ENCODE results near the gene DDX25. TPM values are rescaled to one million over a fixed set of nuclear protein-coding genes. Genes with fewer than 3 reads are reported as not detected.
"Not testable (repeated sequence)": the region's sequence is repeated elsewhere in the genome, so short reads cannot be mapped to it uniquely, and the experiment has no call there.

Gene DDX25
- 1 to 10 TPM; 3.3 to 8.4 TPM for total RNA-seq
- polyA plus RNA-seq (2013, experiment 1 of 2) = 3.6 TPM
- polyA plus RNA-seq (2013, experiment 2 of 2) = 2.8 TPM
- long read RNA-seq, experiment 1, full-length matches to known transcripts = 2 of 4 reads
- long read RNA-seq, experiment 1, partial matches to known transcripts = 1 of 4 reads
- long read RNA-seq, experiment 1, other reads (novel, unspliced or antisense) = 1 of 4 reads
- long read RNA-seq, experiment 2, full-length matches to known transcripts = 12 of 15 reads
- long read RNA-seq, experiment 2, partial matches to known transcripts = 1 of 15 reads
- long read RNA-seq, experiment 2, other reads (novel, unspliced or antisense) = 2 of 15 reads
- long read RNA-seq, experiment 3, full-length matches to known transcripts = 12 of 14 reads
- long read RNA-seq, experiment 3, partial matches to known transcripts = 1 of 14 reads
- long read RNA-seq, experiment 3, other reads (novel, unspliced or antisense) = 1 of 14 reads
- long read RNA-seq, experiment 4, full-length matches to known transcripts = 23 of 29 reads
- long read RNA-seq, experiment 4, partial matches to known transcripts = 3 of 29 reads
- long read RNA-seq, experiment 4, other reads (novel, unspliced or antisense) = 3 of 29 reads

DNA sequence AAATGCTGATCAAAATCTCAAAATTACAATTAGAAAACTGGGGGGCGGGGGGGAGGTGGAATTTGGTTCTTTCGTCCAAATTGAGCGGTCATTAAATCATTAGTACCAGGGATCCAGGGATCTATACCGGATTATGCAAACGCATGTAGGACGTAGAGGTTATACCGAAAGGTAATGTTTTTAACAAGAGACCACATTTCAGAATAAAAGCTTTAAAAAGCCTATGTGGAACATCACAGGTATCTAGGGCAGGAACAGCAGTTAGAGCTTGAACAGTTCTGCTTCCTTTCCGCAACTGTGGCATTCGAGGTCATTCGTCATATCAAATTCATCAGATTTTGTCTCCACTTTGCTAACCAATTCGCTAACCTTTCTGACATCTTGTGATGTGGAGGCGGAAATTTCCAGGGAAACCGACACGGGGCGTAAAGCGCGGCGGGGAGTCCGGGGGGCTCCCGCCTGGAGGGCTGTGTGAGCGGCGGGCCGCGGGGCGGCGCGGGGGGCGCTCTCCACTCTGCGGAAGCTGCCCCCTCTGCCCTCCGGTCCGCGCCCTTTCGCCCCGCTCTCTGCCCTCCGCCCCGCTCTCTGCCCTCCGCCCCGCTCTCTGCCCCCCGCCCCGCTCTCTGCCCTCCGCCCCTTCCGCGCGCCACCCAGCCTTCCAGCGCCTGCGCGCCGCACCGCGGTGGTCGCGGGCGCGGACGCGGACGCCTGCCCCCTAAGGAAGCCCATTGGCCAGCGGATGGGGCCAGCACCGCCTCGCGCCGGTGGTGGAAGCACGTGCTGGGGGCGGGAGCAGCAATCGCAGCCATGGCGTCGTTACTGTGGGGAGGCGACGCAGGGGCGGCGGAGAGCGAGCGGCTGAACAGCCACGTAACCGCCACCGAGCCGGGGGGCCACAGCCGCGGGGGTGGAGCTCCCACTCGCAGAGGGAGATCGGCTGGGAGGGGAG is at the start of gene DDX25:
DDX25 (plus strand) TSS at position 798 of the 949 bp plus-strand sequence; CDS start at position 808, 10 bp downstream.
- Histone ChIP-seq H3K9ac (ENCODE audit: extremely low read depth, low read length, poor library complexity, severe bottlenecking) (no peak within 1 kb of the TSS), H3K36me3 (ENCODE audit: control insufficient read depth, insufficient read depth, low read length) (peaks cover 18% of the 10 kb centered on the region), H3K4me1 (ENCODE audit: control insufficient read depth, insufficient read depth, low read length) (no peaks in the 10 kb centered on the region), H3K27me3 (ENCODE audit: control insufficient read depth, insufficient read depth, low read length, poor library complexity, severe bottlenecking) (peaks cover 25% of the 10 kb centered on the region), H3K27ac (ENCODE audit: low read depth, low read length) (no peak within 1 kb of the TSS), H3K9me3 (ENCODE audit: control insufficient read depth, low read length) (no peaks in the 10 kb centered on the region), H3K4me3 (ENCODE audit: low read length) (peak within 1 kb of the TSS; percentile 100)
- Mint-ChIP-seq H3K4me1 (peaks cover 5% of the 10 kb centered on the region), H3K36me3 (ENCODE audit: low read depth) (peaks cover 17% of the 10 kb centered on the region), H3K9me3 (peaks cover 5% of the 10 kb centered on the region), H3K4me3 (peak within 1 kb of the TSS; percentile 94), H3K27ac (peak within 1 kb of the TSS; percentile 87), H3K27me3 (ENCODE audit: insufficient read depth) (peaks cover 37% of the 10 kb centered on the region)
- 4 to 9% methylated on average over 44 to 81 of the region's 81 CpGs for WGBS, 2 experiments (ENCODE audit: insufficient coverage in 1 of 2, insufficient read length in 1 of 2)
- TF ChIP-seq, protein P1, sequence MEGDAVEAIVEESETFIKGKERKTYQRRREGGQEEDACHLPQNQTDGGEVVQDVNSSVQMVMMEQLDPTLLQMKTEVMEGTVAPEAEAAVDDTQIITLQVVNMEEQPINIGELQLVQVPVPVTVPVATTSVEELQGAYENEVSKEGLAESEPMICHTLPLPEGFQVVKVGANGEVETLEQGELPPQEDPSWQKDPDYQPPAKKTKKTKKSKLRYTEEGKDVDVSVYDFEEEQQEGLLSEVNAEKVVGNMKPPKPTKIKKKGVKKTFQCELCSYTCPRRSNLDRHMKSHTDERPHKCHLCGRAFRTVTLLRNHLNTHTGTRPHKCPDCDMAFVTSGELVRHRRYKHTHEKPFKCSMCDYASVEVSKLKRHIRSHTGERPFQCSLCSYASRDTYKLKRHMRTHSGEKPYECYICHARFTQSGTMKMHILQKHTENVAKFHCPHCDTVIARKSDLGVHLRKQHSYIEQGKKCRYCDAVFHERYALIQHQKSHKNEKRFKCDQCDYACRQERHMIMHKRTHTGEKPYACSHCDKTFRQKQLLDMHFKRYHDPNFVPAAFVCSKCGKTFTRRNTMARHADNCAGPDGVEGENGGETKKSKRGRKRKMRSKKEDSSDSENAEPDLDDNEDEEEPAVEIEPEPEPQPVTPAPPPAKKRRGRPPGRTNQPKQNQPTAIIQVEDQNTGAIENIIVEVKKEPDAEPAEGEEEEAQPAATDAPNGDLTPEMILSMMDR (conservative IDR thresholded peaks at IDR 0.05) = no peak
- peak; percentile 89 for DNase-seq

DNA sequence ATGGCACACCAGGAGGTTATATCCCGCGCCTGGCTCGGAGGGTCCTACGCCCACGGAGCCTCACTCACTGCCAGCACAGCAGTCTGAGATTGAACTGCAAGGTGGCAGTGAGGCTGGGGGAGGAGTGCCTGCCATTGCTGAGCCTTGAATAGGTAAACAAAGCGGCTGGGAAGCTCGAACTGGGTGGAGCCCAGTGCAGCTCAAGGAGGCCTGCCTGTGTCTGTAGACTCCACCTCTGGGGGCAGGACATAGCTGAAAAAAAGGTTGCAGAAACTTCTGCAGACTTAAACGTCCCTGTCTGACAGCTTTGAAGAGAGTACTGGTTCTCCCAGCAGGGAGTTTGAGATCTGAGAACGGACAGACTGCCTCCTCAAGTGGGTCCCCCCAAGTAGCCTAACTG is 46.6 kb upstream of the DDX25 start:
- not testable (repeated sequence) for H3K27me3 Mint-ChIP-seq (ENCODE audit: insufficient read depth); H3K4me3 Mint-ChIP-seq

DNA sequence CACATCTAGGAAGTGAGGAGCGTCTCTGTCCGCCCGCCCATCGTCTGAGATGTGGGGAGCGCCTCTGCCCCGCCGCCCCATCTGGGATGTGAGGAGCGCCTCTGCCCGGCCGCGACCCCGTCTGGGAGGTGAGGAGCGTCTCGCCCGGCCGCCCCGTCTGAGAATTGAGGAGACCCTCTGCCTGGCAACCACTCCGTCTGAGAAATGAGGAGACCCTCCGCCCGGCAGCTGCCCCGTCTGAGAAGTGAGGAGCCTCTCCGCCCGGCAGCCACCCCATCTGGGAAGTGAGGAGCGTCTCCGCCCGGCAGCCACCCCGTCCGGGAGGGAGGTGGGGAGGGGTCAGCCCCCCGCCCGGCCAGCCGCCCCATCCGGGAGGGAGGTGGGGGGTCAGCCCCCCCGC is 41.5 kb upstream of the DDX25 start:
- H3K9ac ChIP-seq (ENCODE audit: extremely low read depth, low read length, poor library complexity, severe bottlenecking); DNase-seq; H3K4me3 Mint-ChIP-seq; H3K36me3 ChIP-seq (ENCODE audit: control insufficient read depth, insufficient read depth, low read length); H3K27ac ChIP-seq (ENCODE audit: low read depth, low read length); H3K36me3 Mint-ChIP-seq (ENCODE audit: low read depth); H3K9me3 ChIP-seq (ENCODE audit: control insufficient read depth, low read length); H3K27me3 Mint-ChIP-seq (ENCODE audit: insufficient read depth); H3K27me3 ChIP-seq (ENCODE audit: control insufficient read depth, insufficient read depth, low read length, poor library complexity, severe bottlenecking); H3K27ac Mint-ChIP-seq; H3K4me1 ChIP-seq (ENCODE audit: control insufficient read depth, insufficient read depth, low read length); H3K4me3 ChIP-seq (ENCODE audit: low read length); H3K4me1 Mint-ChIP-seq: not testable (repeated sequence)
- 94% methylated on average over 18 of the region's 33 CpGs; no CpG with 5 or more reads in 1 of the 2 experiments for WGBS, 2 experiments (ENCODE audit: insufficient coverage in 1 of 2, insufficient read length in 1 of 2)
- H3K9me3 Mint-ChIP-seq = peaks cover 50% of the 10 kb centered on the region

More for the DNA sequence above, 46.6 kb upstream of the DDX25 start:
- WGBS, 2 experiments (ENCODE audit: insufficient coverage in 1 of 2, insufficient read length in 1 of 2) = 79 to 82% methylated on average over 6 to 9 of the region's 9 CpGs
- H3K36me3 Mint-ChIP-seq (ENCODE audit: low read depth); DNase-seq; H3K27ac ChIP-seq (ENCODE audit: low read depth, low read length); H3K4me1 ChIP-seq (ENCODE audit: control insufficient read depth, insufficient read depth, low read length); H3K36me3 ChIP-seq (ENCODE audit: control insufficient read depth, insufficient read depth, low read length); H3K4me1 Mint-ChIP-seq; H3K27me3 ChIP-seq (ENCODE audit: control insufficient read depth, insufficient read depth, low read length, poor library complexity, severe bottlenecking); H3K27ac Mint-ChIP-seq; H3K9ac ChIP-seq (ENCODE audit: extremely low read depth, low read length, poor library complexity, severe bottlenecking); H3K9me3 ChIP-seq (ENCODE audit: control insufficient read depth, low read length); H3K4me3 ChIP-seq (ENCODE audit: low read length): not testable (repeated sequence)
- peaks cover 64% of the 10 kb centered on the region for H3K9me3 Mint-ChIP-seq

DNA sequence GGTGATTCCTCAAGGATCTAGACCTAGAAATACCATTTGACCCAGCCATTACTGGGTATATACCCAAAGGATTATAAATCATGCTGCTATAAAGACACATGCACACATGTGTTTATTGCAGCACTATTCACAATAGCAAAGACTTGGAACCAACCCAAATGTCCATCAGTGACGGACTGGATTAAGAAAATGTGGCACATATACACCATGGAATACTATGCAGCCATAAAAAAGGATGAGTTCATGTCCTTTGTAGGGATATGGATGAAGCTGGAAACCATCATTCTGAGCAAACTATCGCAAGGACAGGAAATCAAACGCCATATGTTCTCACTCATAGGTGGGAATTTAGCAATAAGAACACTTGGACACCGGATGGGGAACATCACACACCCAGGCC is 39.0 kb upstream of the DDX25 start:
- not testable (repeated sequence) for H3K36me3 Mint-ChIP-seq (ENCODE audit: low read depth); H3K9me3 ChIP-seq (ENCODE audit: control insufficient read depth, low read length); H3K4me3 ChIP-seq (ENCODE audit: low read length); H3K4me3 Mint-ChIP-seq; H3K9ac ChIP-seq (ENCODE audit: extremely low read depth, low read length, poor library complexity, severe bottlenecking); H3K4me1 Mint-ChIP-seq; H3K27me3 Mint-ChIP-seq (ENCODE audit: insufficient read depth); H3K27me3 ChIP-seq (ENCODE audit: control insufficient read depth, insufficient read depth, low read length, poor library complexity, severe bottlenecking); H3K36me3 ChIP-seq (ENCODE audit: control insufficient read depth, insufficient read depth, low read length); H3K27ac Mint-ChIP-seq; H3K27ac ChIP-seq (ENCODE audit: low read depth, low read length); DNase-seq; H3K4me1 ChIP-seq (ENCODE audit: control insufficient read depth, insufficient read depth, low read length)
- peaks cover 28% of the 10 kb centered on the region for H3K9me3 Mint-ChIP-seq
- 95 to 96% methylated on average over 3 of the region's 4 CpGs for WGBS, 2 experiments (ENCODE audit: insufficient coverage in 1 of 2, insufficient read length in 1 of 2)
